HG03457 (cell line): Measurements from ENCODE around the gene TNIK.
A peak's percentile ranks its signal among the peaks of the same experiment; 100 is the strongest.

ENCODE experiments used
- ATAC-seq: cut with Tn5 transposase; IDR thresholded peaks from one replicate; pipeline ENCODE4 v1.9.1; 2021; ENCODE audit warnings: moderate number of reproducible peaks; ENCODE audit not compliant: unreplicated experiment

TNIK gene

GRCh38 chr3:171366043-171366442 lies 94.2 kb downstream of the TNIK start:
- no peak for ATAC-seq

- no peak for ATAC-seq
Observed at GRCh38 chr3:171365489-171365888, 94.7 kb downstream of the TNIK start.

GRCh38 chr3:171364500-171364899 lies 95.7 kb downstream of the TNIK start:
- no peak for ATAC-seq

GRCh38 chr3:171363202-171363601 lies 97.0 kb downstream of the TNIK start:
- ATAC-seq, result no peak

- no peak for ATAC-seq
Observed at GRCh38 chr3:171362575-171362974, 97.6 kb downstream of the TNIK start.

- no peak for ATAC-seq
Observed at GRCh38 chr3:171358881-171359198, 101.4 kb downstream of the TNIK start.

GRCh38 chr3:171358181-171358880 lies 101.9 kb downstream of the TNIK start:
- ATAC-seq, result no peak

- ATAC-seq, result no peak
Observed at GRCh38 chr3:171357721-171358120, 102.5 kb downstream of the TNIK start.

- no peak for ATAC-seq
Observed at GRCh38 chr3:171356251-171356650, 104.0 kb downstream of the TNIK start.

- ATAC-seq, result no peak
Observed at GRCh38 chr3:171354706-171355582, 105.3 kb downstream of the TNIK start.

GRCh38 chr3:171354049-171354705 lies 106.0 kb downstream of the TNIK start:
- ATAC-seq, result no peak

- no peak for ATAC-seq
Observed at GRCh38 chr3:171353423-171353822, 106.8 kb downstream of the TNIK start.

- ATAC-seq, result no peak
Observed at GRCh38 chr3:171352387-171352935, 107.7 kb downstream of the TNIK start.

- no peak for ATAC-seq
Observed at GRCh38 chr3:171351676-171352075, 108.5 kb downstream of the TNIK start.

GRCh38 chr3:171350364-171350763 lies 109.8 kb downstream of the TNIK start:
- ATAC-seq, result no peak

GRCh38 chr3:171349392-171349791 lies 110.8 kb downstream of the TNIK start:
- ATAC-seq, result no peak

- peak; percentile 12 for ATAC-seq
Observed at GRCh38 chr3:171348121-171348520, 112.1 kb downstream of the TNIK start.

GRCh38 chr3:171347301-171348039 lies 112.7 kb downstream of the TNIK start:
- ATAC-seq, result peak; percentile 67

GRCh38 chr3:171346582-171347300 lies 113.5 kb downstream of the TNIK start:
- no peak for ATAC-seq

- ATAC-seq, result no peak
Observed at GRCh38 chr3:171346019-171346418, 114.2 kb downstream of the TNIK start.
